Tibial nerve (tissue), 4 donors: ENCODE measurements around the gene AKAP9.

ENCODE experiments used
- EP300 ChIP-seq, 2 donors: sonication (generic); formaldehyde crosslinking; IDR thresholded peaks; one replicate each; pipeline ENCODE4 v1.6.1; 2017; ENCODE audit warnings: antibody characterized with exemption in 2 of 2, mild to moderate bottlenecking in 1 of 2
- POLR2A ChIP-seq, 2 donors: fragments of 450-650 bp; IDR thresholded peaks; one replicate each; pipeline ENCODE4 v1.6.1; 2017; ENCODE audit warnings: antibody characterized with exemption in 2 of 2, mild to moderate bottlenecking in 2 of 2, moderate library complexity in 2 of 2
- TF ChIP-seq, protein P1 (sequence below), 5 experiments: fragments of 200-600 bp in 3 of 5; fragments of 450-650 bp in 2 of 5; sonication (generic) in 3 of 5; IDR thresholded peaks; one replicate each; pipeline ENCODE4 v1.5.1; 2016 to 2019; ENCODE audit warnings: antibody characterized with exemption in 5 of 5, mild to moderate bottlenecking in 3 of 5, moderate library complexity in 2 of 5

DNA sequence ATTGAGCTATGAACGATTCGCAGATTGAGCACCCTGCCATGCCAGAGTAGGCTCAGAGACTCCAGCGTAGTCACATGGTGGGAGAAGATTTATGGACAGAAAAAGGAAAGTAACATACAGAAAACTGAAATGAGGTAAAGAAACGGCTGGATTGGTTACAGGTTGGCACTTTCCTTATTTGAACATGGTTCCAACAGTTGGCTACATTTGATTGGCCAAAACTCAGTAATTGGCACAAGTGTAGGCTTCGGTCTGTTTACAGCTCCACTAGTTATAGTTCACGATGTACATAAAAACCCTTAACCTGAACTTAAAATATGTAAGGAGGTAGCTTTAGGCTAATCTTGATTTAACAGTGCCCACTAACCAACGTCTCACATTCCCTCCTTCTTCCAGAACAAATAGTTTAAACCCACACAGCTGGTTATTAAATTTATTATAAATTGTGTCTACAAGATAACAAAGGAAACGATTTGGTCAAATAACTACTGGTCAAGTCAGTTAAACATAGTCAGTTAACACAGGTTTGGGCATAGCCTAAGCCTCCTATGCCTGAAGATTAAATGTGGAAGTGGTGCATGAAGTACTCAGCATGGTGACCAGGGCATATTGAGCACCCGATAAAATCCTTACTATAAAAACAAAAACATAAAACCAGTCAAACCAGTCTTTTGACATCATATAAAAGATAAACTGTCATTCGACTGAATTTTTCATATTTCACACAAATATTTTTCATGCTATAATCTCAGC, 42.2 kb upstream of the AKAP9 start:
- TF ChIP-seq, protein P1, sequence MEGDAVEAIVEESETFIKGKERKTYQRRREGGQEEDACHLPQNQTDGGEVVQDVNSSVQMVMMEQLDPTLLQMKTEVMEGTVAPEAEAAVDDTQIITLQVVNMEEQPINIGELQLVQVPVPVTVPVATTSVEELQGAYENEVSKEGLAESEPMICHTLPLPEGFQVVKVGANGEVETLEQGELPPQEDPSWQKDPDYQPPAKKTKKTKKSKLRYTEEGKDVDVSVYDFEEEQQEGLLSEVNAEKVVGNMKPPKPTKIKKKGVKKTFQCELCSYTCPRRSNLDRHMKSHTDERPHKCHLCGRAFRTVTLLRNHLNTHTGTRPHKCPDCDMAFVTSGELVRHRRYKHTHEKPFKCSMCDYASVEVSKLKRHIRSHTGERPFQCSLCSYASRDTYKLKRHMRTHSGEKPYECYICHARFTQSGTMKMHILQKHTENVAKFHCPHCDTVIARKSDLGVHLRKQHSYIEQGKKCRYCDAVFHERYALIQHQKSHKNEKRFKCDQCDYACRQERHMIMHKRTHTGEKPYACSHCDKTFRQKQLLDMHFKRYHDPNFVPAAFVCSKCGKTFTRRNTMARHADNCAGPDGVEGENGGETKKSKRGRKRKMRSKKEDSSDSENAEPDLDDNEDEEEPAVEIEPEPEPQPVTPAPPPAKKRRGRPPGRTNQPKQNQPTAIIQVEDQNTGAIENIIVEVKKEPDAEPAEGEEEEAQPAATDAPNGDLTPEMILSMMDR (IDR thresholded peaks at IDR 0.05): no peak
- TF ChIP-seq EP300 (IDR thresholded peaks at IDR 0.05) (no peak), POLR2A (IDR thresholded peaks at IDR 0.05) (no peak)
